ENCODE measurements around the gene CNTN3. TPM values are rescaled to one million over a fixed set of nuclear protein-coding genes. Genes with fewer than 3 reads are reported as not detected.

The CNTN3 gene
- total and polyA plus RNA-seq, 2 of the 13 experiments (the other 11 are each of a cell fraction or from before 2014, with no cell fraction given), result not detected

DNA sequence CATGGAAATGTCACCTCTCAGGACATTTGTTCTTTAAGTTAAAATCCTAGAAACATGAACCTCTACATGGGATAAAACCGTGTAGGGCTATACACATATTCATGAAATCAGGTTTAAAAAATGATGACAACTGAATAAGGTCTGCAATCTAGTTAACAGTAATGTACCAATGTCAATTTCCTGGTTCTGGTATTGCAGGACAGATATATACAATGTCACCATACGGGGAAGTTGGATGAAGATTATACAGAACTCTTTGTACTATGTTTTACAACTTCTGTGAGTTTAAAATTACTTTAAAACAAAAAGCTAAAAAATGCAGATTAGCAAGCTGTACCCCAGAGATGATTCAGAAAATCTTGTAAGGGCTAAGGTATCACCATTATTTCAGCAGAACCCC is 6.7 kb downstream of the CNTN3 start (continued):
- TF ChIP-seq, protein P1, sequence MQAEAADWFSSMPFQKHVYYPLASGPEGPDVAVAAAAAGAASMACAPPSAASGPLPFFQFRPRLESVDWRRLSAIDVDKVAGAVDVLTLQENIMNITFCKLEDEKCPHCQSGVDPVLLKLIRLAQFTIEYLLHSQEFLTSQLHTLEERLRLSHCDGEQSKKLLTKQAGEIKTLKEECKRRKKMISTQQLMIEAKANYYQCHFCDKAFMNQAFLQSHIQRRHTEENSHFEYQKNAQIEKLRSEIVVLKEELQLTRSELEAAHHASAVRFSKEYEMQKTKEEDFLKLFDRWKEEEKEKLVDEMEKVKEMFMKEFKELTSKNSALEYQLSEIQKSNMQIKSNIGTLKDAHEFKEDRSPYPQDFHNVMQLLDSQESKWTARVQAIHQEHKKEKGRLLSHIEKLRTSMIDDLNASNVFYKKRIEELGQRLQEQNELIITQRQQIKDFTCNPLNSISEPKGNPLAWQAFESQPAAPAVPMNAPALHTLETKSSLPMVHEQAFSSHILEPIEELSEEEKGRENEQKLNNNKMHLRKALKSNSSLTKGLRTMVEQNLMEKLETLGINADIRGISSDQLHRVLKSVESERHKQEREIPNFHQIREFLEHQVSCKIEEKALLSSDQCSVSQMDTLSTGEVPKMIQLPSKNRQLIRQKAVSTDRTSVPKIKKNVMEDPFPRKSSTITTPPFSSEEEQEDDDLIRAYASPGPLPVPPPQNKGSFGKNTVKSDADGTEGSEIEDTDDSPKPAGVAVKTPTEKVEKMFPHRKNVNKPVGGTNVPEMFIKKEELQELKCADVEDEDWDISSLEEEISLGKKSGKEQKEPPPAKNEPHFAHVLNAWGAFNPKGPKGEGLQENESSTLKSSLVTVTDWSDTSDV (CRISPR knock-in tag; IDR thresholded peaks at IDR 0.05), result no peak
- TF ChIP-seq, protein P2, sequence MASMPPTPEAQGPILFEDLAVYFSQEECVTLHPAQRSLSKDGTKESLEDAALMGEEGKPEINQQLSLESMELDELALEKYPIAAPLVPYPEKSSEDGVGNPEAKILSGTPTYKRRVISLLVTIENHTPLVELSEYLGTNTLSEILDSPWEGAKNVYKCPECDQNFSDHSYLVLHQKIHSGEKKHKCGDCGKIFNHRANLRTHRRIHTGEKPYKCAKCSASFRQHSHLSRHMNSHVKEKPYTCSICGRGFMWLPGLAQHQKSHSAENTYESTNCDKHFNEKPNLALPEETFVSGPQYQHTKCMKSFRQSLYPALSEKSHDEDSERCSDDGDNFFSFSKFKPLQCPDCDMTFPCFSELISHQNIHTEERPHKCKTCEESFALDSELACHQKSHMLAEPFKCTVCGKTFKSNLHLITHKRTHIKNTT (CRISPR knock-in tag; IDR thresholded peaks at IDR 0.05), result no peak
- TF ChIP-seq ZNF678 (CRISPR knock-in tag; IDR thresholded peaks at IDR 0.05) (no peak), ZNF574 (CRISPR knock-in tag; IDR thresholded peaks at IDR 0.05) (no peak)

GRCh38 chr3:74606996-74607395 is 7.5 kb downstream of the CNTN3 start:
- Histone ChIP-seq H2AFZ (ENCODE audit: low read length) (no peak overlapping the region), H3K27me3 (ENCODE audit: control insufficient read depth in 1 of 2, insufficient read depth in 2 of 2, low read length in 2 of 2) (no peaks in the 10 kb centered on the region), H3K4me3 (replicated peaks in 1 of 3; ENCODE audit: insufficient read depth in 1 of 3, low read depth in 2 of 3, low read length in 3 of 3) (no peak overlapping the region), H3K36me3 (replicated peaks in 1 of 2; ENCODE audit: control insufficient read depth in 1 of 2, insufficient read depth in 2 of 2, low read length in 2 of 2) (no peaks in the 10 kb centered on the region), H3K9me3 (ENCODE audit: low read length) (no peaks in the 10 kb centered on the region), H3K4me1 (ENCODE audit: insufficient read depth, low read length) (no peaks in the 10 kb centered on the region), H3K4me2 (ENCODE audit: low read depth, low read length) (no peak overlapping the region), H3K9ac (ENCODE audit: insufficient read depth, low read depth, low read length) (no peak overlapping the region), H3K27ac (ENCODE audit: extremely low read length, insufficient read depth, low read length) (no peak overlapping the region), H3K79me2 (ENCODE audit: insufficient read depth, low read length) (no peaks in the 10 kb centered on the region), H4K20me1 (ENCODE audit: insufficient read depth, low read length) (no peaks in the 10 kb centered on the region)
- WGBS (ENCODE audit: low lambda C conversion rate), result 20% methylated on average over 7 of the region's 7 CpGs
- ATAC-seq, result no peak
- CTCF ChIA-PET (ENCODE audit: low intra/inter-chr PET ratio, low total read pairs), result no interaction called here
- BruUV-seq (replicated peaks), result no TSS peak
- intact Hi-C loops (cut with micrococcal nuclease; ENCODE audit: unreplicated experiment) (no loop called here), in situ Hi-C loops (cut with HindIII; ENCODE audit: extremely low pct_ligation_motif_present, low pct_unique_long_range_greater_than_20kb) (no loop called here)
- no peak for FAIRE-seq
- POLR2A ChIA-PET, result no interaction called here
- no peak for DNase-seq (ENCODE audit: low spot score)
- TF ChIP-seq ZNF253 (CRISPR knock-in tag; IDR thresholded peaks at IDR 0.05; ENCODE audit: borderline replicate concordance) (no peak), CENPX (CRISPR knock-in tag; IDR thresholded peaks at IDR 0.05) (no peak), ZNF235 (CRISPR knock-in tag; IDR thresholded peaks at IDR 0.05; ENCODE audit: borderline replicate concordance) (no peak), ZNF484 (CRISPR knock-in tag; IDR thresholded peaks at IDR 0.05; ENCODE audit: borderline replicate concordance, low read depth) (no peak), TRAFD1 (CRISPR knock-in tag; IDR thresholded peaks at IDR 0.05; ENCODE audit: borderline replicate concordance) (no peak), ZNF441 (CRISPR knock-in tag; IDR thresholded peaks at IDR 0.05; ENCODE audit: borderline replicate concordance) (no peak), ZFP36 (IDR thresholded peaks at IDR 0.05; ENCODE audit: borderline replicate concordance, low read depth, low read length, partially characterized antibody) (no peak)
- TF ChIP-seq, protein P3, sequence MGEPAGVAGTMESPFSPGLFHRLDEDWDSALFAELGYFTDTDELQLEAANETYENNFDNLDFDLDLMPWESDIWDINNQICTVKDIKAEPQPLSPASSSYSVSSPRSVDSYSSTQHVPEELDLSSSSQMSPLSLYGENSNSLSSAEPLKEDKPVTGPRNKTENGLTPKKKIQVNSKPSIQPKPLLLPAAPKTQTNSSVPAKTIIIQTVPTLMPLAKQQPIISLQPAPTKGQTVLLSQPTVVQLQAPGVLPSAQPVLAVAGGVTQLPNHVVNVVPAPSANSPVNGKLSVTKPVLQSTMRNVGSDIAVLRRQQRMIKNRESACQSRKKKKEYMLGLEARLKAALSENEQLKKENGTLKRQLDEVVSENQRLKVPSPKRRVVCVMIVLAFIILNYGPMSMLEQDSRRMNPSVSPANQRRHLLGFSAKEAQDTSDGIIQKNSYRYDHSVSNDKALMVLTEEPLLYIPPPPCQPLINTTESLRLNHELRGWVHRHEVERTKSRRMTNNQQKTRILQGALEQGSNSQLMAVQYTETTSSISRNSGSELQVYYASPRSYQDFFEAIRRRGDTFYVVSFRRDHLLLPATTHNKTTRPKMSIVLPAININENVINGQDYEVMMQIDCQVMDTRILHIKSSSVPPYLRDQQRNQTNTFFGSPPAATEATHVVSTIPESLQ (CRISPR knock-in tag; conservative IDR thresholded peaks at IDR 0.05), result no peak

Measured in HepG2 (cell line).